GM23248 (cell line): ENCODE data around the gene LMOD3. TPM values are rescaled to one million over a fixed set of nuclear protein-coding genes. Genes with fewer than 3 reads are reported as not detected.

ENCODE experiments used
- DNase-seq: peaks from one replicate; pipeline ENCODE4 v3.0.0-alpha.2; 2015
- H2AFZ ChIP-seq: fragments of 200-600 bp; sonication (generic); 2 replicates; pipeline ENCODE4 v1.6.1; 2016; ENCODE audit warnings: antibody characterized with exemption
- H3F3A ChIP-seq: fragments of 200-600 bp; sonication (generic); 2 replicates; pipeline ENCODE4 v1.6.1; 2016; ENCODE audit warnings: mild to moderate bottlenecking, antibody characterized with exemption, mixed run types; ENCODE audit not compliant: insufficient read depth
- H3K27ac ChIP-seq: fragments of 200-600 bp; sonication (generic); 2 replicates; pipeline ENCODE4 v1.5.1; 2016; ENCODE audit warnings: mild to moderate bottlenecking
- H3K27me3 ChIP-seq: fragments of 200-600 bp; sonication (generic); replicated peaks from 2 replicates; pipeline ENCODE4 v1.6.1; 2016; ENCODE audit warnings: mild to moderate bottlenecking; ENCODE audit not compliant: insufficient read depth
- H3K36me3 ChIP-seq: fragments of 200-600 bp; sonication (generic); 2 replicates; pipeline ENCODE4 v1.6.1; 2016; ENCODE audit warnings: low read depth, mild to moderate bottlenecking
- H3K4me1 ChIP-seq: fragments of 200-600 bp; sonication (generic); 2 replicates; pipeline ENCODE4 v1.6.1; 2016; ENCODE audit warnings: mild to moderate bottlenecking; ENCODE audit not compliant: insufficient read depth
- H3K4me2 ChIP-seq: fragments of 200-600 bp; sonication (generic); one replicate; pipeline ENCODE4 v1.6.1; 2016; ENCODE audit warnings: mild to moderate bottlenecking; ENCODE audit not compliant: unreplicated experiment
- H3K4me3 ChIP-seq: fragments of 200-600 bp; sonication (generic); 2 replicates; pipeline ENCODE4 v1.5.1; 2016; ENCODE audit warnings: mild to moderate bottlenecking
- H3K79me2 ChIP-seq: fragments of 200-600 bp; sonication (generic); 2 replicates; pipeline ENCODE4 v1.6.1; 2016; ENCODE audit warnings: mild to moderate bottlenecking; ENCODE audit not compliant: insufficient read depth
- H3K9ac ChIP-seq: fragments of 200-600 bp; sonication (generic); 2 replicates; pipeline ENCODE4 v1.6.1; 2016; ENCODE audit warnings: mild to moderate bottlenecking
- H3K9me2 ChIP-seq: fragments of 200-600 bp; sonication (generic); 2 replicates; pipeline ENCODE4 v1.6.1; 2016; ENCODE audit warnings: mixed run types, mild to moderate bottlenecking, moderate library complexity; ENCODE audit not compliant: insufficient read depth
- H3K9me3 ChIP-seq: fragments of 200-600 bp; sonication (generic); one replicate; pipeline ENCODE4 v1.6.1; 2017; ENCODE audit warnings: low read depth
- H4K20me1 ChIP-seq: fragments of 200-600 bp; sonication (generic); 2 replicates; pipeline ENCODE4 v1.6.0; 2016; ENCODE audit not compliant: insufficient read depth
- EZH2 ChIP-seq: fragments of 200-600 bp; sonication (generic); IDR thresholded peaks from 2 replicates; pipeline ENCODE4 v1.6.1; 2018; ENCODE audit warnings: antibody characterized with exemption, mild to moderate bottlenecking; ENCODE audit not compliant: insufficient read depth, poor library complexity, severe bottlenecking
- EZH2phosphoT487 ChIP-seq: fragments of 200-600 bp; sonication (generic); IDR thresholded peaks from 2 replicates; pipeline ENCODE4 v1.6.1; 2018; ENCODE audit warnings: antibody characterized with exemption, moderate library complexity, mild to moderate bottlenecking, low read depth; ENCODE audit not compliant: insufficient read depth
- WGBS, 2 experiments: methylation state at CpG; one replicate each; pipeline ENCODE4 v1.1.6; 2015 to 2017; ENCODE audit warnings: low lambda C conversion rate in 2 of 2, low coverage in 1 of 2; ENCODE audit errors: missing lambda C conversion rate in 2 of 2; 5-methylcytosine and 5-hydroxymethylcytosine counted together
- in situ Hi-C: fragments of 300-500 bp; cut with MboI; formaldehyde crosslinking; loops from 2 replicates; pipeline ENCODE4 v1.15.0; 2020
- polyA plus RNA-seq: library from polyadenylated mRNA; unstranded; fragments of >200 nt; fragmentation: Nextera tagmentation; extraction: Ambion mirVana; gene quantifications from 2 replicates; pipeline ENCODE4 v1.2.1, GENCODE V29; 2016
- total RNA-seq: library from RNA; depleted of rRNA; stranded (reverse); fragments of >200 nt; shearing (Covaris generic); gene quantifications from 2 replicates; pipeline ENCODE4 v1.2.3, GENCODE V29; 2014

Gene LMOD3
- total and polyA plus RNA-seq, 2 experiments from 2014 or later, result not detected

DNA sequence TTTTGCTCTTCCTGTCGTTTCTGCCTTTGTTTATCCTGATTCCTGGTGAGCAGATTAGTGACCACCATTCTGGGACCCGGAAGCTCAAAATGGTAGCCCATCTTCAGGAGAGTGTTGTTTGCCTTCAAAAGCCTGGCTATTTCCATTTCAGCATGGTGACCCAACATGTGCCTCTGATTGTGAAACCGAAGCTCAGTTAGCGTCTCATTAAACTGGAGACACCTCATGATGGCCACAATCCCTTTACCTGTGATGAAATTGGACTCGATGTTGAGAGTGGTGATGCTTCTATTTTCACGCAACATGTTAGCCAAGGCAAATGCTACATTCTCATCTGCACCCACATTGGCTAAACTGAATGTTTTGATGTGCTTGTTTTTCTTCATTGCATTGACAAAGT lies 3.3 kb downstream of the LMOD3 start:
- no peaks in the 10 kb centered on the region; the same call in 1 of the 2 replicates for H3K27me3 ChIP-seq
- no peaks in the 10 kb centered on the region for H3F3A ChIP-seq
- in situ Hi-C loops, result no loop called here
- no peaks in the 10 kb centered on the region for H3K9me3 ChIP-seq
- H3K9me2 ChIP-seq, result no peaks in the 10 kb centered on the region
- H3K4me3 ChIP-seq, result no peak overlapping the region
- no peaks in the 10 kb centered on the region for H3K79me2 ChIP-seq
- DNase-seq, result no peak
- H3K4me2 ChIP-seq, result no peak overlapping the region
- 86 to 92% methylated on average over 6 of the region's 6 CpGs for WGBS, 2 experiments
- H4K20me1 ChIP-seq, result no peaks in the 10 kb centered on the region
- no peak overlapping the region for H2AFZ ChIP-seq
- TF ChIP-seq EZH2phosphoT487, result no peak
- no peak for TF ChIP-seq EZH2
- no peaks in the 10 kb centered on the region for H3K36me3 ChIP-seq
- H3K27ac ChIP-seq, result no peak overlapping the region
- no peak overlapping the region for H3K9ac ChIP-seq
- H3K4me1 ChIP-seq, result peaks cover 8% of the 10 kb centered on the region; the same call in 1 of the 2 replicates

GRCh38 chr3:69118555-69118954 lies 3.8 kb downstream of the LMOD3 start:
- peaks cover 5% of the 10 kb centered on the region for H3F3A ChIP-seq
- peaks cover 8% of the 10 kb centered on the region; the same call in 1 of the 2 replicates for H3K4me1 ChIP-seq
- H3K79me2 ChIP-seq, result no peaks in the 10 kb centered on the region
- DNase-seq, result no peak
- 92 to 94% methylated on average over 12 of the region's 12 CpGs for WGBS, 2 experiments
- TF ChIP-seq EZH2 (no peak), EZH2phosphoT487 (no peak)
- no peaks in the 10 kb centered on the region for H3K9me2 ChIP-seq
- H3K27ac ChIP-seq, result no peak overlapping the region
- no peak overlapping the region for H3K9ac ChIP-seq
- H3K9me3 ChIP-seq, result no peaks in the 10 kb centered on the region
- in situ Hi-C loops, result no loop called here
- H3K27me3 ChIP-seq, result no peaks in the 10 kb centered on the region; the same call in 1 of the 2 replicates
- H4K20me1 ChIP-seq, result no peaks in the 10 kb centered on the region
- H2AFZ ChIP-seq, result no peak overlapping the region
- no peak overlapping the region for H3K4me2 ChIP-seq
- H3K4me3 ChIP-seq, result no peak overlapping the region
- no peaks in the 10 kb centered on the region for H3K36me3 ChIP-seq

GRCh38 chr3:69116897-69117296 lies 5.5 kb downstream of the LMOD3 start:
- H3K9me2 ChIP-seq, result no peaks in the 10 kb centered on the region
- DNase-seq, result no peak
- H3K27me3 ChIP-seq, result no peaks in the 10 kb centered on the region; the same call in 1 of the 2 replicates
- H3K4me3 ChIP-seq, result no peak overlapping the region
- H3F3A ChIP-seq, result peaks cover 12% of the 10 kb centered on the region
- TF ChIP-seq EZH2 (no peak), EZH2phosphoT487 (no peak)
- H4K20me1 ChIP-seq, result no peaks in the 10 kb centered on the region
- WGBS, 2 experiments, result 83 to 86% methylated on average over 3 of the region's 3 CpGs
- H3K4me1 ChIP-seq, result peaks cover 8% of the 10 kb centered on the region; the same call in 1 of the 2 replicates
- H3K9ac ChIP-seq, result no peak overlapping the region
- no peaks in the 10 kb centered on the region for H3K9me3 ChIP-seq
- in situ Hi-C loops, result no loop called here
- H3K4me2 ChIP-seq, result no peak overlapping the region
- H2AFZ ChIP-seq, result no peak overlapping the region
- H3K79me2 ChIP-seq, result no peaks in the 10 kb centered on the region
- no peaks in the 10 kb centered on the region for H3K36me3 ChIP-seq
- no peak overlapping the region for H3K27ac ChIP-seq

- Histone ChIP-seq H3K4me2 (no peak overlapping the region), H3F3A (peaks cover 12% of the 10 kb centered on the region), H2AFZ (no peak overlapping the region), H3K36me3 (no peaks in the 10 kb centered on the region), H3K79me2 (no peaks in the 10 kb centered on the region), H4K20me1 (no peaks in the 10 kb centered on the region), H3K9me2 (no peaks in the 10 kb centered on the region), H3K27ac (no peak overlapping the region), H3K4me3 (no peak overlapping the region), H3K9ac (no peak overlapping the region), H3K9me3 (no peaks in the 10 kb centered on the region), H3K27me3 (no peaks in the 10 kb centered on the region), H3K4me1 (peaks cover 8% of the 10 kb centered on the region; the same call in 1 of the 2 replicates)
- TF ChIP-seq EZH2phosphoT487 (no peak), EZH2 (no peak)
- in situ Hi-C loops, result no loop called here
- DNase-seq, result no peak
- 79 to 80% methylated on average over 4 of the region's 4 CpGs for WGBS, 2 experiments
Observed at GRCh38 chr3:69116162-69116561, 6.2 kb downstream of the LMOD3 start.

DNA sequence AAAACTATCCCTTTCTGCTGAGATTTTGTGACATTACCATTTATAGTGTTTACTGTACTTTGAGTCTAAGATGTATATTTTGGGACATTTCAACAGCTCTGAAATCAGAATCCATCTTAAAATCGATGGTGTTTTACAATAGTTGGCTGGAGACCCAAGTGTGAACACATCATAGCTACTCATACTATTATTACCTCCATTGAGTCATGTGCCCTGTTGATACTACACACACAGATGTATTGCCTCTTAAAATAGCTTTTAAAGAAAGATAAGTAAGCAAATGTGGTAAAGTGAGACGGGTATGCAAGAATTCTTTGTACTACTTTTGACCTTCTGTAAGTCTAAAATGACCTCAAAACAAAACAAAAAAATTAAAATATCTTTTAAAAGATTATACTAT lies 6.7 kb downstream of the LMOD3 start:
- Histone ChIP-seq H3K36me3 (no peaks in the 10 kb centered on the region), H3K27ac (no peak overlapping the region), H3F3A (peaks cover 12% of the 10 kb centered on the region), H3K4me2 (no peak overlapping the region), H3K4me1 (peaks cover 8% of the 10 kb centered on the region; the same call in 1 of the 2 replicates), H3K9me2 (no peaks in the 10 kb centered on the region), H3K4me3 (no peak overlapping the region), H2AFZ (no peak overlapping the region), H3K9me3 (no peaks in the 10 kb centered on the region), H3K9ac (no peak overlapping the region), H3K79me2 (no peaks in the 10 kb centered on the region), H3K27me3 (no peaks in the 10 kb centered on the region), H4K20me1 (no peaks in the 10 kb centered on the region)
- TF ChIP-seq EZH2 (no peak), EZH2phosphoT487 (no peak)
- peak; percentile 78 for DNase-seq
- 1 to 2% methylated on average over 2 of the region's 2 CpGs for WGBS, 2 experiments
- in situ Hi-C loops, result no loop called here
